ENCODE results near the gene ASTN2.

The ASTN2 gene

GRCh38 chr9:116494815-116495634 lies 919.8 kb downstream of the ASTN2 start:
- Histone ChIP-seq H2AFZ (ENCODE audit: low read length) (no peak overlapping the region), H2BK120ac (ENCODE audit: low read depth, low read length) (no peak overlapping the region), H3K27me3 (ENCODE audit: control insufficient read depth in 3 of 3, insufficient read depth in 3 of 3, low read depth in 1 of 3, low read length in 3 of 3) (no peaks in the 10 kb centered on the region), H4K91ac (ENCODE audit: low read depth, low read length, poor library complexity) (no peak overlapping the region), H3K14ac (ENCODE audit: low read length) (no peak overlapping the region), H3K36me3 (replicated peaks in 1 of 2; ENCODE audit: control insufficient read depth in 2 of 2, insufficient read depth in 2 of 2, low read length in 2 of 2) (no peaks in the 10 kb centered on the region), H3K18ac (ENCODE audit: low read length) (no peak overlapping the region), H3K27ac (replicated peaks; ENCODE audit: low read length) (no peak overlapping the region), H3K9me3 (replicated peaks in 1 of 2; ENCODE audit: control insufficient read depth in 2 of 2, insufficient read depth in 1 of 2, low read depth in 1 of 2, low read length in 2 of 2) (peaks cover 0 to 9% of the 10 kb centered on the region in 2 donors), H3K4me2 (ENCODE audit: insufficient read depth, low read length, poor library complexity, severe bottlenecking) (no peak overlapping the region), H3K23ac (ENCODE audit: low read depth, low read length, poor library complexity) (no peak overlapping the region), H2BK12ac (ENCODE audit: low read length) (no peak overlapping the region), H2AK5ac (ENCODE audit: low read depth, low read length) (no peak overlapping the region), H3K79me1 (ENCODE audit: low read depth, low read length) (no peaks in the 10 kb centered on the region), H3K4me3 (ENCODE audit: low read length in 2 of 2) (no peak overlapping the region), H2BK5ac (ENCODE audit: low read length) (no peak overlapping the region), H2BK15ac (ENCODE audit: low read length) (no peak overlapping the region), H3K9ac (ENCODE audit: low read depth, low read length, poor library complexity) (no peak overlapping the region), H3K4me1 (ENCODE audit: control insufficient read depth in 2 of 2, insufficient read depth in 1 of 2, low read depth in 1 of 2, low read length in 2 of 2) (peaks cover under 1 to 8% of the 10 kb centered on the region in 2 donors), H3K4ac (ENCODE audit: low read length) (no peak overlapping the region), H4K8ac (ENCODE audit: low read depth, low read length) (no peak overlapping the region)
- DNase-seq (ENCODE audit: low spot score), result no peak
- WGBS, 2 donors (ENCODE audit: extremely low coverage in 2 of 2, insufficient read length in 2 of 2, insufficient replicate concordance in 1 of 2), result no CpG with 5 or more reads among the region's 5 CpGs

- Histone ChIP-seq H2BK5ac (ENCODE audit: low read length) (no peak overlapping the region), H2BK15ac (ENCODE audit: low read length) (no peak overlapping the region), H2BK12ac (ENCODE audit: low read length) (no peak overlapping the region), H3K36me3 (replicated peaks in 1 of 2; ENCODE audit: control insufficient read depth in 2 of 2, insufficient read depth in 2 of 2, low read length in 2 of 2) (no peaks in the 10 kb centered on the region), H2AFZ (ENCODE audit: low read length) (no peak overlapping the region), H3K23ac (ENCODE audit: low read depth, low read length, poor library complexity) (no peak overlapping the region), H3K27me3 (ENCODE audit: control insufficient read depth in 3 of 3, insufficient read depth in 3 of 3, low read depth in 1 of 3, low read length in 3 of 3) (no peaks in the 10 kb centered on the region), H3K4me2 (ENCODE audit: insufficient read depth, low read length, poor library complexity, severe bottlenecking) (no peak overlapping the region), H3K14ac (ENCODE audit: low read length) (no peak overlapping the region), H3K4me3 (ENCODE audit: low read length in 2 of 2) (no peak overlapping the region), H3K79me1 (ENCODE audit: low read depth, low read length) (no peaks in the 10 kb centered on the region), H3K4me1 (ENCODE audit: control insufficient read depth in 2 of 2, insufficient read depth in 1 of 2, low read depth in 1 of 2, low read length in 2 of 2) (peaks cover 0 to 6% of the 10 kb centered on the region in 2 donors), H4K91ac (ENCODE audit: low read depth, low read length, poor library complexity) (no peak overlapping the region), H3K9ac (ENCODE audit: low read depth, low read length, poor library complexity) (no peak overlapping the region), H3K9me3 (replicated peaks in 1 of 2; ENCODE audit: control insufficient read depth in 2 of 2, insufficient read depth in 1 of 2, low read depth in 1 of 2, low read length in 2 of 2) (peaks cover 0 to 14% of the 10 kb centered on the region in 2 donors), H2BK120ac (ENCODE audit: low read depth, low read length) (no peak overlapping the region), H3K27ac (replicated peaks; ENCODE audit: low read length) (no peak overlapping the region), H3K4ac (ENCODE audit: low read length) (no peak overlapping the region), H2AK5ac (ENCODE audit: low read depth, low read length) (no peak overlapping the region), H3K18ac (ENCODE audit: low read length) (no peak overlapping the region), H4K8ac (ENCODE audit: low read depth, low read length) (no peak overlapping the region)
- WGBS, 2 donors (ENCODE audit: extremely low coverage in 2 of 2, insufficient read length in 2 of 2, insufficient replicate concordance in 1 of 2), result no CpG with 5 or more reads among the region's 8 CpGs
- DNase-seq (ENCODE audit: low spot score), result no peak
Measured at GRCh38 chr9:116493183-116493860, 921.5 kb downstream of the ASTN2 start.

DNA sequence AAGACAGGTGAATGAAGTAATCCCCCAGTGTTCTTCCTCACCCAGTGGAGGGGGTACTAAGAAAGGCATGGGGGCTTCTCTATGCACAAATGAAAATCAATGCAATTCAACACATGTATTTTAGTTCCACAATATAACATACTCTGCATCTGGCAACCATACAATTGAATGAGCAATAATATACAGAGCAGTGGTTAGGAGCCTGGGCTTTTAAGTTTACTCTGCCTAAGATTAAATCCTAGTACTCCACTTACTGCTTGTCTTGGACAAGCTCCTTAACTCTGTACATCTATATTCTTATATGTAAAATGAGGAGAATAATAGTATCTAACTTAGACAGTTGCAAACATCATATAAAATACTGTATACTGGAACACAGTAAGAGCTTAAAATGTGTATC lies 923.2 kb downstream of the ASTN2 start:
- Histone ChIP-seq H4K8ac (ENCODE audit: low read depth, low read length) (no peak overlapping the region), H3K4ac (ENCODE audit: low read length) (no peak overlapping the region), H3K18ac (ENCODE audit: low read length) (no peak overlapping the region), H2BK5ac (ENCODE audit: low read length) (no peak overlapping the region), H3K14ac (ENCODE audit: low read length) (no peak overlapping the region), H3K4me1 (ENCODE audit: control insufficient read depth in 2 of 2, insufficient read depth in 1 of 2, low read depth in 1 of 2, low read length in 2 of 2) (peaks cover 0 to 6% of the 10 kb centered on the region in 2 donors), H3K9ac (ENCODE audit: low read depth, low read length, poor library complexity) (no peak overlapping the region), H3K9me3 (replicated peaks in 1 of 2; ENCODE audit: control insufficient read depth in 2 of 2, insufficient read depth in 1 of 2, low read depth in 1 of 2, low read length in 2 of 2) (peaks cover 0 to 14% of the 10 kb centered on the region in 2 donors), H2AK5ac (ENCODE audit: low read depth, low read length) (no peak overlapping the region), H2BK120ac (ENCODE audit: low read depth, low read length) (no peak overlapping the region), H2BK12ac (ENCODE audit: low read length) (no peak overlapping the region), H3K4me3 (ENCODE audit: low read length in 2 of 2) (no peak overlapping the region), H3K23ac (ENCODE audit: low read depth, low read length, poor library complexity) (no peak overlapping the region), H3K36me3 (replicated peaks in 1 of 2; ENCODE audit: control insufficient read depth in 2 of 2, insufficient read depth in 2 of 2, low read length in 2 of 2) (no peaks in the 10 kb centered on the region), H3K4me2 (ENCODE audit: insufficient read depth, low read length, poor library complexity, severe bottlenecking) (no peak overlapping the region), H2BK15ac (ENCODE audit: low read length) (no peak overlapping the region), H3K79me1 (ENCODE audit: low read depth, low read length) (no peaks in the 10 kb centered on the region), H3K27ac (replicated peaks; ENCODE audit: low read length) (no peak overlapping the region), H4K91ac (ENCODE audit: low read depth, low read length, poor library complexity) (no peak overlapping the region), H2AFZ (ENCODE audit: low read length) (no peak overlapping the region), H3K27me3 (ENCODE audit: control insufficient read depth in 3 of 3, insufficient read depth in 3 of 3, low read depth in 1 of 3, low read length in 3 of 3) (no peaks in the 10 kb centered on the region)
- DNase-seq (ENCODE audit: low spot score), result no peak

DNA sequence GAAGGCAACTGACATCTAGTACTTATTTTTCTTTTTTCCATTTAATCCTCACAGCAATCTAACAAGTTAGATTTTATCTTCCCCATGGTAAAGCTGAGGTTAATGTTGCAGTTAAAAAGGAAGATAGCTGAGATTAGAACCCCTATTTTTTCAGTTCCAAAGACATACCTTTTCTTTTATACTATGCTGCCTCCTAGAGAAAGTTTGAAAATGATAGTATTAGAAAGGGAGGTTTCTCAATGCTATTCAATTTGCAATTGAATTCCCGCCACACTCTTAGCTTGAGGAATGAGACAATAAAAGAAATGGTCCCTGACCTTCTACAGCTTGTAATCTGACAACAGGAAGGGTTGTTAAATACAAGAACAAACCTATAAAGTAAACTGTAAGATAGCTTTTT lies 923.6 kb downstream of the ASTN2 start:
- H3K27me3 ChIP-seq (ENCODE audit: control insufficient read depth in 3 of 3, insufficient read depth in 3 of 3, low read depth in 1 of 3, low read length in 3 of 3), result no peaks in the 10 kb centered on the region
- no peak overlapping the region for H3K4me2 ChIP-seq (ENCODE audit: insufficient read depth, low read length, poor library complexity, severe bottlenecking)
- no peak for DNase-seq (ENCODE audit: low spot score)
- H3K9me3 ChIP-seq (replicated peaks in 1 of 2; ENCODE audit: control insufficient read depth in 2 of 2, insufficient read depth in 1 of 2, low read depth in 1 of 2, low read length in 2 of 2), result peaks cover 0 to 14% of the 10 kb centered on the region in 2 donors
- no peak overlapping the region for H4K8ac ChIP-seq (ENCODE audit: low read depth, low read length)
- no peaks in the 10 kb centered on the region for H3K36me3 ChIP-seq (replicated peaks in 1 of 2; ENCODE audit: control insufficient read depth in 2 of 2, insufficient read depth in 2 of 2, low read length in 2 of 2)
- no peak overlapping the region for H3K18ac ChIP-seq (ENCODE audit: low read length)
- no peak overlapping the region for H2AFZ ChIP-seq (ENCODE audit: low read length)
- peaks cover 0 to 6% of the 10 kb centered on the region in 2 donors for H3K4me1 ChIP-seq (ENCODE audit: control insufficient read depth in 2 of 2, insufficient read depth in 1 of 2, low read depth in 1 of 2, low read length in 2 of 2)
- no peak overlapping the region for H4K91ac ChIP-seq (ENCODE audit: low read depth, low read length, poor library complexity)
- WGBS, 2 donors (ENCODE audit: extremely low coverage in 2 of 2, insufficient read length in 2 of 2, insufficient replicate concordance in 1 of 2), result no CpG with 5 or more reads among the region's 1 CpG
- no peak overlapping the region for H2BK5ac ChIP-seq (ENCODE audit: low read length)
- no peak overlapping the region for H3K9ac ChIP-seq (ENCODE audit: low read depth, low read length, poor library complexity)
- no peak overlapping the region for H3K23ac ChIP-seq (ENCODE audit: low read depth, low read length, poor library complexity)
- H3K4ac ChIP-seq (ENCODE audit: low read length), result no peak overlapping the region
- no peak overlapping the region for H2BK120ac ChIP-seq (ENCODE audit: low read depth, low read length)
- H2BK15ac ChIP-seq (ENCODE audit: low read length), result no peak overlapping the region
- no peak overlapping the region for H2BK12ac ChIP-seq (ENCODE audit: low read length)
- H3K79me1 ChIP-seq (ENCODE audit: low read depth, low read length), result no peaks in the 10 kb centered on the region
- H3K14ac ChIP-seq (ENCODE audit: low read length), result no peak overlapping the region
- H3K27ac ChIP-seq (replicated peaks; ENCODE audit: low read length), result no peak overlapping the region
- H3K4me3 ChIP-seq (ENCODE audit: low read length in 2 of 2), result no peak overlapping the region
- no peak overlapping the region for H2AK5ac ChIP-seq (ENCODE audit: low read depth, low read length)
